Ovary (tissue), 9 donors: ENCODE results near the gene HPCAL4. TPM values are rescaled to one million over a fixed set of nuclear protein-coding genes. Genes with fewer than 3 reads are reported as not detected.

ENCODE experiments used
- DNase-seq, 5 donors: peaks; one replicate each; pipeline ENCODE4 v3.0.0-alpha.2; 2019 to 2020
- H3K27ac ChIP-seq, 2 donors: fragments of 200-600 bp; one replicate each; pipeline versions ENCODE4 v1.5.1 to v1.8.0; 2019 to 2022
- H3K27me3 ChIP-seq: fragments of 200-600 bp; one replicate; pipeline ENCODE4 v1.8.0; 2022
- H3K36me3 ChIP-seq: fragments of 200-600 bp; sonication (generic); one replicate; pipeline ENCODE4 v1.5.1; 2019
- H3K4me1 ChIP-seq: one replicate; pipeline ENCODE4 v1.8.1; 2013; ENCODE audit warnings: mild to moderate bottlenecking, moderate library complexity; ENCODE audit not compliant: insufficient read depth
- H3K4me3 ChIP-seq: fragments of 200-600 bp; sonication (generic); one replicate; pipeline ENCODE4 v1.5.1; 2017
- H3K9me3 ChIP-seq, 2 donors: fragments of 200-600 bp in 1 of 2; sonication (generic) in 1 of 2; one replicate each; pipeline versions ENCODE4 v1.5.1 to v1.8.1; 2013 to 2019; ENCODE audit warnings: mild to moderate bottlenecking in 1 of 2, moderate library complexity in 1 of 2
- CTCF ChIP-seq, 3 donors: fragments of 450-650 bp in 2 of 3; fragments of 200-600 bp in 1 of 3; IDR thresholded peaks; one replicate each; pipeline versions ENCODE4 v1.5.1 to v1.8.0; 2016 to 2022; ENCODE audit warnings: antibody characterized with exemption in 3 of 3, mild to moderate bottlenecking in 1 of 3
- EP300 ChIP-seq: sonication (generic); formaldehyde crosslinking; IDR thresholded peaks from one replicate; pipeline ENCODE4 v1.6.1; 2017; ENCODE audit warnings: antibody characterized with exemption
- POLR2A ChIP-seq: fragments of 450-650 bp; IDR thresholded peaks from one replicate; pipeline ENCODE4 v1.6.1; 2017; ENCODE audit warnings: antibody characterized with exemption, mild to moderate bottlenecking, moderate library complexity
- WGBS, 3 donors: extraction: QIAGEN DNeasy Blood & Tissue Kit in 1 of 3; methylation state at CpG; one replicate each; pipeline versions ENCODE4 v1.1.5 to v1.1.7; 2013 to 2017; 5-methylcytosine and 5-hydroxymethylcytosine counted together
- intact Hi-C, 4 donors: fragments of 100-400 bp; cut with DNase I; formaldehyde crosslinking; loops; one replicate each; pipeline versions ENCODE4 v1.11.0 to v1.15.1; 2022 to 2023
- polyA plus RNA-seq, 2 donors: library from polyadenylated mRNA; stranded (reverse); fragments of 200-250 nt in 1 of 2; fragments of 350-450 nt in 1 of 2; fragmentation: Illumina TruSeq in 1 of 2; extraction: RNeasy Lipid Tissue Mini Kit (QIAGEN cat#74804) in 1 of 2; gene quantifications; one replicate each; pipeline ENCODE4 v1.2.3, GENCODE V29; 2013 to 2014
- total RNA-seq, 7 donors: library from RNA; depleted of rRNA in 2 of 7; stranded (reverse); fragments of >200 nt in 2 of 7; fragmentation: NEBNext Ultra II Directional in 3 of 7; extraction: Animal tissue kit (Norgen Biotek cat#: 25700) in 3 of 7; gene quantifications; one replicate each; pipeline versions ENCODE4 v1.1.0 to v1.2.4, GENCODE V29; 2016 to 2023
- donor health status: DM: no; HTN: no; CAD: no; lungs with moderate emphysema.
- donor health status: DM: no; HTN: no; CAD: no.
- donor health status: Bipolar disorder and iron deficiency.
- donor health status: DM: yes; HTN: yes; CAD: no.
- donor health status: DM: no; HTN: no; CAD: no.
- donor health status: DM: yes; HTN: yes; CAD: no.

The HPCAL4 gene
- total and polyA plus RNA-seq, 9 donors = 0.88 to 11.1 (median 3.1) TPM

DNA sequence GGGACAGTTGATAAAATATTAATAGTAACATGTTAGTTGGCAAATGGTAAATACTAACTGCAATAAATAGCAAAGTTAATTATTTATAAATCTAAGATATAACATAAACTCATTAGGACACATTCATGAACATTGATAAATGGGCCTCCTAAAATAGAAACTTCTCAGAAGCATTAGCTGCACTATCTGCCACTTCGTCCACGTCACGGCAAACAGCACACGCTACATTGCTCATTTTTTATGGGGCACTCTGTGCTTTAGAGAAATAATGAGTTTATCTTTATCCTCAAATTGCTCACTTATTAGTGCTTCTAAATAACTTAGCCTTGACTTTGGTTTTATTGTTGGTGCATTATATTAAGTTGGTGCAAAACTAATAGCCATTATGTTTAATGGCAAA lies 16.3 kb upstream of the HPCAL4 start:
- Histone ChIP-seq H3K4me3 (no peak overlapping the region), H3K27me3 (no peaks in the 10 kb centered on the region), H3K27ac (no peak overlapping the region), H3K4me1 (no peaks in the 10 kb centered on the region), H3K9me3 (no peaks in the 10 kb centered on the region), H3K36me3 (no peaks in the 10 kb centered on the region)
- DNase-seq = no peak
- WGBS, 3 donors = 83 to 89% (median 86%) methylated on average over 4 of the region's 4 CpGs
- no peak for TF ChIP-seq POLR2A
- TF ChIP-seq EP300 = no peak
- no peak for TF ChIP-seq CTCF (IDR thresholded peaks at IDR 0.05)
- intact Hi-C loops = no loop called here

DNA sequence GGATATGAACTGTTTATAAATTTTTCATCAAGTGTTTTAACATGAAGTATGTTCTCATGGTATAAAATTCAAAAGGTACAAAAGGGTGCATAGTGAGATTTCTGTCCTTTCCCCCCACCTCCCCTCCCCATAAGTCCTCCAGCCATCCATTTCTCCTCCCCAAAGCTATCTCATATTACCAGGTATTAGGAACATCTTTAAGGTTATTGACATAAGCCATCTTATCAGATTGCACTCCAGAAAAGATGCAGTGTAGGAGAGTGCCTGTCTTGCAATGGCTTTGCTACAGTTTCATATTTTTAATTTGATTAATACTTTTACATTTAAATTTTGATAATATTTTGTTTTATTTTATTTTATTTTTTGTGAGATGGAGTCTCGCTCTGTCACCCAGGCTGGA lies 13.5 kb upstream of the HPCAL4 start:
- peaks cover 5% of the 10 kb centered on the region for H3K4me1 ChIP-seq
- TF ChIP-seq CTCF (IDR thresholded peaks at IDR 0.05) (no peak), POLR2A (no peak), EP300 (no peak)
- H3K9me3 ChIP-seq = no peaks in the 10 kb centered on the region
- WGBS, 3 donors = 94 to 100% (median 94%) methylated on average over 1 of the region's 1 CpG
- H3K27ac ChIP-seq = no peak overlapping the region
- H3K4me3 ChIP-seq = no peak overlapping the region
- no peak for DNase-seq
- H3K27me3 ChIP-seq = no peaks in the 10 kb centered on the region
- no peaks in the 10 kb centered on the region for H3K36me3 ChIP-seq
- intact Hi-C loops = no loop called here

DNA sequence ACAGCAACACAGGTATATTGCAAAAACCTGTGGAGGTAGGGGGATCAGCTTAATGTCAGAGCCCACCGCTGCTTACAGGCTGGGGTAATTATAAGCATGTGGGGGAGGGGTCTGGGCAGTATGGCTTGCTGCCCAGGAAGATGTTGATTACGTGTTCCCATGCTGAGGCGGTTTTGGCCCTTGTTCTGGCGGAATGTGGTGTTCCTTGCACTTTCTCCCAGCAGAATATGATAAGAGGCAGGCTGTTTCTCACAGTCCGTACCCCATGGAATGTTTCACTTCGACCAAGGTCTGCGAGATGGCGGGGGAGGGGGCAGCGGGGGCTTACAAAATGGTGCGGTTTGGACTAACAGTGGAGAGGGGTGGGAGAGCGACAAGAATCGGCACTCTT lies 9.8 kb upstream of the HPCAL4 start:
- no peak overlapping the region for H3K4me3 ChIP-seq

GRCh38 chr1:39700348-39700747 lies 9.1 kb upstream of the HPCAL4 start:
- DNase-seq = no peak
- no peak overlapping the region for H3K27ac ChIP-seq
- TF ChIP-seq POLR2A (no peak), EP300 (no peak), CTCF (IDR thresholded peaks at IDR 0.05) (no peak)
- no peak overlapping the region for H3K4me3 ChIP-seq
- H3K36me3 ChIP-seq = no peaks in the 10 kb centered on the region
- no peaks in the 10 kb centered on the region for H3K9me3 ChIP-seq
- H3K4me1 ChIP-seq = peaks cover 5% of the 10 kb centered on the region
- intact Hi-C loops = no loop called here
- H3K27me3 ChIP-seq = no peaks in the 10 kb centered on the region
- 50 to 66% (median 61%) methylated on average over 3 of the region's 3 CpGs for WGBS, 3 donors

More for the DNA sequence above, 9.8 kb upstream of the HPCAL4 start:
- Histone ChIP-seq H3K36me3 (no peaks in the 10 kb centered on the region), H3K27me3 (no peaks in the 10 kb centered on the region), H3K4me1 (peaks cover 5% of the 10 kb centered on the region), H3K27ac (peak overlapping the region; percentile 23 to 60), H3K9me3 (no peaks in the 10 kb centered on the region)
- 1 to 6% (median 2%) methylated on average over 12 of the region's 12 CpGs for WGBS, 3 donors
- intact Hi-C loops = no loop called here
- DNase-seq = peak; percentile 79 to 93 (median 86)
- TF ChIP-seq POLR2A = no peak
- no peak for TF ChIP-seq CTCF (IDR thresholded peaks at IDR 0.05)

GRCh38 chr1:39699419-39699818 lies 8.2 kb upstream of the HPCAL4 start:
- no peak for DNase-seq
- no peaks in the 10 kb centered on the region for H3K36me3 ChIP-seq
- WGBS, 3 donors = 92 to 100% (median 98%) methylated on average over 2 to 3 of the region's 3 CpGs
- no peak overlapping the region for H3K27ac ChIP-seq
- no peak overlapping the region for H3K4me3 ChIP-seq
- H3K4me1 ChIP-seq = peaks cover 5% of the 10 kb centered on the region
- intact Hi-C loops = no loop called here
- H3K9me3 ChIP-seq = no peaks in the 10 kb centered on the region
- TF ChIP-seq CTCF (IDR thresholded peaks at IDR 0.05) = peak in 1 of 3 donors; percentile 29
- TF ChIP-seq EP300 = no peak
- TF ChIP-seq POLR2A = no peak
- H3K27me3 ChIP-seq = no peaks in the 10 kb centered on the region
